Stimulated activated CD8-positive, alpha-beta memory T cell treated with anti-CD3 and anti-CD28 coated beads, Interleukin-7, amount 100 ng/mL, for 4 hours (primary cell): ENCODE data around the gene NIBAN1.
"Not testable (repeated sequence)": the region's sequence is repeated elsewhere in the genome, so short reads cannot be mapped to it uniquely, and the experiment has no call there.

Experiments used
- DNase-seq, 2 donors: peaks; one replicate each; pipeline ENCODE4 v3.0.0-alpha.2; 2020; ENCODE audit warnings: low read depth in 2 of 2

NIBAN1 gene

DNA sequence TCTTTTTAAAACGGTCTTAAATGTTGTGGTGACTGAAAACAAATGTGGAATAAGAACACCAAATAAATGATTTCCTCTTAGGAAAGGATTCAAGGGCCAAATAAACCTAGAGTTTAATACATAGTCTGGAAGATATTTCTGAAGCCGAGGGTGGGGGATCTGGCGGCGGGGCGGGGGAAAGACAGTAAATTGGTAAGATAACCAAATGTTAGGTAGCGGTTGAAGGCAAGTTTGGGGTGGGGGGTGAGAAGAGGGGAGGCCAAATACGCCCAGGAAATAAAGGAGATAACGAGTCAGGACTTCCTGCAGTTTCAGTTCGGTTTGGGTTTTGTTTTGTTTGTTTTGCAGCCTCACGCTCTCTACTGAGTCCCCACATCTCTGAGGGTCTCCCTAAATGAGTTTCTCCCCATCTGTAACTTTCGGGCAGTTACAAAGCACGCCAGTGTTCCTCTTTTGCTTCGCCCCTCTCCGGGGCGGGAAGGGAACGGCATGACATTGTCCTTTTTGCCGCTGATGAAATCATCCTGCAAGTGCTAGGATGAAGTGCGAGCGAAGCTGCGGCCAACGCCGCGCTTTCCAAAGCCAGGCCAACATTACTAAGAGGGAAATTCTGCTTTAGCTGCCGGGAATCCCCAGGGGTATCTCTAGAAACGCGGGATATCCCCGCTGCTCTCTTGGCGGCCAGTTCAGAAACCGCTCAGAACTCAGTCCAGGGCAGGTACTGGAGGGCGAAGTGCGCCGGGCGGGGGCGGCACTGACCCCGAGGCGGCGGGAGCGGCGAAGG, 844 bp downstream of the NIBAN1 start:
- DNase-seq: peak; percentile 19 to 45

DNA sequence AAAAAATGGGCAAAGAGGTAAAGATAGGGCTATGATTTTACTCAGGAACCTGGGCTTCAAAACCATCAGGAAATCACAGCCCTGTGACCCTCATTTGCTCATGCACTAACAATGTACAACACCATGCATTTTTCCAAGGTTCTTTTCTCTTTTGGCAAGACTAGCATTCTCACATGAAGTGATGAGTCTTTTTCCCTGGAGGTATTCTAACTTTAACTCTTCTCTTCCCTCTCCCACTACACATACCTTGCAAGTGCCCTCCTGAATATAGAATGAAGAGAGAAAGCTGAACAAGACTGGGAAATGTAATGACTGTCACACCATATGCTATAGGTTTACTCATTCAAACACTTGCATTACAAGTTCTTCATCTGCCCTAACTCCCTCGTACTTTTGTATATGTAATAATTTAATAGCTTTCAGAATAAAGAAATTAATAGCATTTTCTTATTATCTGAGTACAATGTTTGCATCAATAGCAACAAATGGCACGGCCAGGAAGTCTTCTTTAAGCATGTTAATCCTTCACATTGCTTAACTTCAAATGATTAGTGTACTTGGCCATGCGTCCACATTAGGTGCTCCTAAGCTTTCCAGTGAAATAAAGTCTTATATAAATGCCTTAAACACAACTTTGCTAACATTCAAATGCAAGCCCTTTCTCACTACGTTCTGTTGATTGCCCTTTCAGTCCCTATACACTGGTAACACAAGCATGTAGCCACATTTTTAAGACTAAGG, 1.8 kb downstream of the NIBAN1 start:
- DNase-seq: no peak

DNA sequence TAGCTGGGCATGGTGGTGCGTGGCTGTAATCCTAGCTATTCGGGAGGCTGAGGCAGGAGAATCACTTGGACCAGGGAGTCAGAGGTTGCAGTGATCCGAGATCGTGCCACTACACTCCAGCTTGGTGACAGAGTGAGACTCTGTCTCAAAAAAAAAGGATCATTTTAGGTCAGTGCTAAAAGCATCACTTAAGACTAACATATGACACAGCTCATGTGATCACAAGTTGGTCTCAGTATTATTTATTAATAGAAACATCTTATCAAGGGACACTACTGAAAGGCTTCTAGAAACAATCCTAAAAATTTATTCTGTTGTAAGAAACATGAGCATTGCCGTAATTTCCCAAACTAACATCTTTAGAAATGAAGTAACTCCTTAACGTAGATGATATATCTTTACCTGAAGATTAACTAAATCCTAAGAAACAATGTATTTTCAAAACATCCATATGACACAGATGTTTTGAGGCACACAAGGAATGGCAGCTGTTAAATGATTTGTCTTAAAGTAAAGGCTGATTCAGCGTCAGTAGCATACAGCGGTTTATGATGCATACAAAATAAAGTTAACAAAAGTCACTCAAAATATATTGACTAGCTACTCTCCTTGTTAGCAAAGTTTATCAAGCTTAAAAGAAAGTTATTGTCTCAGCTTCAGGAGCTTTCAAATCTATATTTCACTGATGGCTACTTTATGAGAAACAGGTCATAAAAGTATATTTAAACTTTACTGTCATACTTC, 2.6 kb downstream of the NIBAN1 start:
- DNase-seq: no peak

DNA sequence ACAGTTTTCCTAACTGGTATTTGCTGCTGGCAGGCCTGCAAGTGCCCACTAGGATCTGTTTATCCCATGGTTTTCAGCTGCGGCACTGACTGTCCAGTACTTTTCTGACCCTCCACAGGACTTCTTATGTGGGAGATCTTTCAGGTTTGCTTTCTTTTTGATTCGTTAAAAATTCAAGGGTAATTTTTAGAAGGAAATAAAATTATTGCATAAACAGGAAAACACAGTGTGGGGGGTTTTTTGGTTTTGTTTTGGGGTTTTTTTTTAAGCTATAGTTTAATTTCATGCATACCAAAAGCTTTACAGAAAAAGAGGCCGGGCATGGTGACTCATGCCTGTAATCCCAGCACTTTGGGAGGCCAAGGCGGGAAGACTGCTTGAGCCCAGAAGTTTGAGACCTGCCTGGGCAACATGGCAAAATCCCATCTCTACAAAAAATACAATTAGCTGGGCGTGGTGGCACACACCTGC, 3.6 kb downstream of the NIBAN1 start:
- no peak for DNase-seq

DNA sequence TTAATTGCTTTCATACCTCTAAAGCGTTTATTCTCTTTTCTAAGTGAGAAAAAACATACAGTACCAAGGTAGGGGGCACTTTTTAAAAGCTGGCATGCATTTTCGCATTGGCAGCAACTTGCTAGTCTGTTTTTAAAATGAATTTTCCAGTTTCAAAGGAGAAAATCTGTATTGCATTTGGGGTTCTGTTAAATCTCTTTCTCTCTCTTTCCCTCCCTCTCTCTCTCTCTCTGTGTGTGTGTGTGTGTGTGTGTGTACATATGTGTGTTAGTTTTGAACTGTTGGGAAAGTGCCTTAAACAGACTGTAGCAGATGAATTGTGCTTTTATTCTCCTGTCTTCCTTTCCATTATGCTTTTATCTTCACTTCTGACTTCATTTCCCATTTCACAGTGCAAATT, 7.3 kb downstream of the NIBAN1 start:
- no peak for DNase-seq

DNA sequence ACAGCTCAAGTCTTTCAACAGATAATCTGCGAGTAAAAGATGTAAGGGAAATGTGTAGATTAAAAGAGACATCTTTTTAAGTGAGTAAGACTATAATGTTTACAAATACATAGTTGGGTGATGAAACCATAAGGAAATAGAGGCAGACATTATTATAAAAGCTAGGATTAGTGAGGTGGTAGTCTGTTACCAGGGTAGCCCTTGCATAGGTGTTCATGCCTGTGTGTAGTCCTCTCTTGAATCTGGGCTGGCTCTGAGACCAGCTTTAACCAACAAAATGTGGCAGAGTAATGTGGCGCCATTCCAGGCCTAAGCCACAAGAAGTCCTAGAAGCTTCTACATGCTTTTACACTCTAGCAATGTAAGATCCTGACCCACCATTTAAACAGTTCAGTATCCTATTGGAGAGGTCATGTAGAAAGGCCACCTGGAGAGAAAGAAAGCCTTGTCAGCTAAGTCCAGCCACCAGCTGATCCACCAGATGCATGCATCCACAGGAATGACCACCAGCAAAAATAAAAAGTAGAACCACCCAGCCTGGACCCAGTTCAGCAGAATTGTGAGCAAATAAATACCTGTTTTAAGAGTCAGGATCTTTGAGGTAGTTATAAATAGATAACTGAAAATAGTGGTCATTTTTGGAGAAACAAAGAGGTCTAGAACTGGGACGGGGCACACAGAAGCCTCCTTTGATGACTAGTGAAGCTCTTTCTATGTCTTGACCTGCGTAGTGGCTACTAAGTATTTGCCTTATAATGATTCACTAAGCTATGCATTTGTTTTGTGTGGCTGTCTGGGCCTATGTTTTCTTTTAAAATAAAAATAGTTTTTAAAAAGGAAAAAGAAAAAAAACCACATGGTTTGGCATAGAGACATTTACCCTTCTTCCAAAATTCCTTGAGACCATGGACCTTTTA, 8.1 kb downstream of the NIBAN1 start:
- no peak for DNase-seq

DNA sequence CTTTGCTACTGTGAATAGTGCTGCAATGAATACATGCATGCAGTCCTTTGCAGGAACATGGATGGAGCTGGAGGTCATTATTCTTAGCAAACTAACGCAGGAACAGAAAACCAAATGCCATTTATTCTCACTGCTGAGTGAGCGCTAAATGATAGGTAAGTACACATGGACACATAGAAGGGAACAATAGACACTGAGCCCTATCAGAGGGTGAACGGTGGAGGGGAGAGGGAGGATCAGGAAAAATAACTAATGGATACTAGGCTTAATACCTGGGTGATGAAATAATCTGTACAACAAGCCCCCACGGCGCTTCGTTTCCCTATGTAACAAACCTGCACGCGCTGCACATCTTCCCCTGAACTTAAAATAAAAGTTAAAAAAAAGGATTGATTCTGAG, 8.9 kb downstream of the NIBAN1 start:
- DNase-seq: no peak

DNA sequence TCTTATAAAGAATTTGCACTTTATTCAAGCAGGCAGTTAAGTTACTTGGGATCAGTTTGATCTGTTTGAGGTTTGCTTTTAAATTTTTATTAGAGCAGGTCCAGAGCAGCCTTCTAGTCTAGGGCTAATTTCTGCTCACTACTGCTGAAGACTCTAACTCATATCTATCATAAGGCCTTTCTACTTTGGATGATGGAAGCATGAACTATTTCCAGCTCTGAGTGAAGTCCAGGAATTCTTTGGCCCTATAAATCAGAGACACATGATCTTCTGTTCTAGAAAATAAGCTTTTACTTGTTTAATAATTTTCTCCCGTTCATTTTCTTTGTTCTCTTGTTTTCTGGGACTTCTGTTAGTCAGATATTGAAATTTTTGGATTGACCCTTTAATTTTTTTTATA, 14.7 kb downstream of the NIBAN1 start:
- no peak for DNase-seq

DNA sequence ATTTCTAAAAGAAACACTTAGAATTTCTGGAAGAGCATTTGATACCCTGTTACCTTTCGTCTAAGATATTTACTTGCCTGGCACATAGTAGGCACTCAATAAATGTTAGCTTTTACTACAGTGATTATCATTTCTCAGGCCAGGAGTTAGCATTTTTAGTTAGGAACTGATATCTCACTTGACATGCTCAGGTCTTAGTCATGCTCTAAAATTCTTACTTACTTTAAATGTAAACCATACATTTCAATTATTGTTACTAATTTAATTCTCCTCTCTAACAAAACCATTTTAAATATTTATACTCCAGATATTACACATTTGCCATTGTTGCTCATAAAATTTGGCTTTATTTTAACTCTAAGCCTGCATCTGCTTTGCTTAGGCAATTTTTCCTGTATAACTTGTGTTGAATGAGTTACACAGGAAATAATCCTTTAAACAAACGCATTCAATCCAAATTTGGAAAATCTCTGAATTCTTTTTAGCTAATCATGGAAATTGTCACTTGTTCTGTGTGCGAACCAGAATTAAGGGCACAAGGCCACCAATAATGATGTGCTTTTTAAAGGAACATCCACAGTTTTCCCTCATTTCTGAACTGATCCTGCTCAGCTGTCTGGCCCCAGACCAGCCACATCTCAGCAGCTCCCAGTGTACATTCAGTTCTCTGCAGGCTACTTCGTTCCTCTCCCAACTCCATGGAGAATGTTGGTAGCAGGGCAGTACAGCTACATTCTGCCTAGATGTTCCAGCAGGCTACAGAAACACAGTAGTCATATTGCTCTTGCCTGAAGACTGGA, 15.6 kb downstream of the NIBAN1 start:
- DNase-seq: no peak

DNA sequence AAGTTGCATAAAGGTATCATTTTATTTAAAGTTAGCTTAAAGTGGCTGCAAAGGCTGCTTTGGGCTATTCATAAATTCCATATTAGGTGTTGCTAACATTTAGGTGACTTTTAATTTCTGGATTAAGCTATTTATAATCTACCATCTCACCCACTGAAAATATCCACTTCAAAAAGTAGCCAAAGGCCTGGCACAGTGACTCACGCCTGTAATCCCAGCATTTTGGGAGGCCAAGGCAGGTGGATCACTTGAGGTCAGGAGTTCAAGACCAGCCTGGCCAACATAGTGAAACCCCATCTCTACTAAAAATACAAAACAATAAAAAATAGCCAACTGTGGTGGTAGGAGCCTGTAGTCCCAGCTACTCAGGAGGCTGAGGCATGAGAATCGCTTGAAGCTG, 16.4 kb downstream of the NIBAN1 start:
- not testable (repeated sequence) for DNase-seq

DNA sequence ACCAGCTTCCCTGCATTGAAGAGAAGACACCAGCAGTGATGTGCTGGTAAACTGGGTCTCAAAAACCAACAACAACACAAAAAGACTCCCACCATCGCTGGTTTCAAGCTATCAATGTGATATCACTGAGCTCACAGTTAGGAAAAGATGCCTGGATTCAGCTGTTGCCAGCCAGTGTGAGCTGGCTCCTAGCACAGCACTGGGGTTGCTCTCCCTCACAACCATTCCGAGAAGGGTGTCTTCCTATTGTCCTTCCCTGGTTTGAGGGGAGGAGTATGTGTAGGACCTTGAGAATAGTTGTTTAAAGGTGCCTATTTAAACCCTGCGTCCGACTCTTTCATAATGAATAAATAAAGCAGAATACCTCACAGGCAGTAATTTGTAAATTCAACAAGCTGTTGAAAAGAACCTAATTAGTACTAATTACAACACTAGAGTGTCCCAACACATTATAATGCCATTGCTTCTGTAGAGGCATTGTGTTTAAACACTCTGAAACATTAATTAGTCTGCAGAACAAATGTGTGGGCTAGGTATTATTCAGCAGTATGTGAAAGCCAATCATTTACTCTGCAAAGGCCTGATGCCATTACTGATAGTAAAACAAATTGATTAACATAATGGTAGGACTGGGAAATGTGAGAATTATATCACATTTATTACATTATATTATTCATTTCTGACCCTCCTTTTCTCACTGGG, 17.2 kb downstream of the NIBAN1 start:
- DNase-seq: no peak

DNA sequence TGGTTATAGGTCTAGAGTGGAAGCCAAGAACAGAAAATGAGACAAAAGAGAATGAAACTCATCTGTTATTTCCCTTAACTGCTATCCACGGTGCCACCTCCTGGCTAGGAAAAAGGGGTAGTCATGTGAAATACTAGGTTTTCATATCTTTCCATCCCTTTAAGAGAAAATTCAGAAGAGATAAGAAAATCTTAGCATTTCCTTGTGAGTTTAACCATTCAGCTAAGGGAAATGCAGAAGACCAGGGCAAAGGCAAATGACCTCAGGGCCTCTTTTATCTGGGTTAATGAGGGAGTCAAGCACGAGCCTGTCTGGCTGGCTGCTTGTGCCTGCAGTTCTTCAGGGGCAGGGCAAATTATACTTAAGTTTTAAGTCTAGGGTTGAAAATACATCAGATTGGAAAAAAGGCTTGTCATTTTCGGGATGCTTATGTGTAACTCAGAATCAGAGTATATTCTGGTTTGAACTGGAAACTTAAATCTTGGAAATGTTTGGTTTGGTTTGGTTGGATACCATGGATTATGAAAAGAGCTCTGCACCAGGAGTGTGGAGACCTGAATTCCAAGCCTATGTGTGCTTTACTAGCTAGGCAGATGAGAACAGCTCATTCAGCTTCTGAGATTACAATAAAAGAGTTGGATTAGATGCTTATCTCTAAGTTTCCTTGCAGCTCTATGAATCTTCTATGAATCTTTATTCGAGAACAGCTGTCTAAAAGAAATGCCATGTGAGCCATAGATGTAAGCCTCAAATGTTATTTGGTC, 19.9 kb downstream of the NIBAN1 start:
- no peak for DNase-seq

DNA sequence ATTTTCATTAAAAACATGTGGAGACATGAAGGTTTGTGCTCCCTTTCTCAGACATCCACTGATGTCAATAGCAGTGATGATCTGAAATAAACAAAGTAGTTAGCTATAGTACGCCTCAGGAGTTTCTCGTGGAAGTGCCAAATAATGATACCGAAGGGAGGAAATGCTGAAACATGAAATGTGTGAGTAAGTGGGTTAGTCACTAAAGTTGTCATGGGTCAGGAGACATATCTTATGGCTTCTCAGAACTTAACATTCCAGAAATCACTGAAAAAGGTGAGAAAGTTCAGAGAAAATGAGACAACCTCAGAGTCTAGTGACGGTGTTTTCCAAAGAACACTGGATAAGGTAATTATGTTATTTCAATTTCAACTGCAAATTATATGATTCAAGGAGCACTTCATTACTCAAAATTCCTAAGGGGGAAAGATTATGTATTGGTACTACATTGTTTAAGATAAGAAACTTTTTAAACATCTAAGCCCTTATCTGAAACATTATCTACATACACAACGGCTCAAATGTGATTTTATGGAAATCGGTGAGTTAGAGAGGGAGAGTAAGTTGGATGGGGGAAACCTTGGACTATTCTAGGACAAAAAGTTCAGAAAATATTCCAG, 20.6 kb downstream of the NIBAN1 start:
- DNase-seq: no peak

DNA sequence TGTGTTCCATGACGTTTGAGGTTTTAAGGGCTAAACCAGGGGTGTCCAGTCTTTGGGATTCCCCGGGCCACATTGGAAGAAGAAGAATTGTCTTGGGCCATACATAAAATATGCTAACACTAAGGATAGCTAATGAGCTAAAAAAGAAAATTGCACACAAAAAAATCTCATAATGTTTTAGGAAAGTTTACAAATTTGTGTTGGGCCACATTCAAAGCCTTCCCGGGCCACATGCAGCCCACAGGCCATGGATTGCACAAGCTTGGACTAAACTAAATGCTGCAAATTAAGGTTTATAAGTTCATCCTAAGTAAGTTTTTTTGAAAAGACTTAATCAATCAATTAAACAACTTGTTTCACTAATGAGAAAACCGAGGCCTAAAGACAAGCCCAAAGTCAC, 21.9 kb downstream of the NIBAN1 start:
- no peak for DNase-seq

DNA sequence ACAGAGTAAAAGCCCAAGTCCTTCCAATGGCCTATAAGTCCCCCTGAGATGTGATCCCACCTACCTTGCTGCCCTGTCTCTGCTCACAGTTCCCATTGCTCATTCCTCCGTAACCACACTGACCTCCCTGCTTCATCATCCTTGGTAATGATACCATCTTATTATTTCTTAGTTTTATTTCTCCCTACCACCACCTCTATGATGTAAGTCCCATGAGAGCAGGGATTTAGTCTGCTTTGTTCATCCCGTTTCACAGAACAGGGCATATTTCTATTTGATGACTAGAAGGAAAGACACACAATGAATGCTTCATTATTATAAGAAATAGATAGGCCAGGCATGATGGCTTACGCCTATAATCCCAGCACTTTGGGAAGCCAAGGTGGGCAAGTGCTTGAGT, 22.5 kb downstream of the NIBAN1 start:
- DNase-seq: no peak

DNA sequence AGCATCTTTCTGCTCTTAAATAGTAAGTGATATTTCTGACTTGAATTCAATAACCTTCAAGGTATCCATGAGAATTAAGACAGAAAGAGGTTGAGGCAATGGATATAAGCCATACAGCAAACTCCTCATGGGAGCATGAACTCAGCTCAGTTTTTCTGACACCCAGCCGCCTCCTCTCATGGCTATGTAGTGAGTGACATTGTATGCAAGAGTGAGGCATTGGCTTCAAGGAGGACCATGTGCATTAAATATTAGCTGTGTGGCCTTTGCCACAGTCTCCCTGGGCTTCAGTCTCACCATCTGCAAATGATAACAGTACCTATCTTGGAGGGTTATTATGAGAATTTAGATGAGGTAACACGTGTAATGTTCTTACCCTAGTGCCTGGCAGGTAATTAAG, 23.4 kb downstream of the NIBAN1 start:
- DNase-seq: no peak

DNA sequence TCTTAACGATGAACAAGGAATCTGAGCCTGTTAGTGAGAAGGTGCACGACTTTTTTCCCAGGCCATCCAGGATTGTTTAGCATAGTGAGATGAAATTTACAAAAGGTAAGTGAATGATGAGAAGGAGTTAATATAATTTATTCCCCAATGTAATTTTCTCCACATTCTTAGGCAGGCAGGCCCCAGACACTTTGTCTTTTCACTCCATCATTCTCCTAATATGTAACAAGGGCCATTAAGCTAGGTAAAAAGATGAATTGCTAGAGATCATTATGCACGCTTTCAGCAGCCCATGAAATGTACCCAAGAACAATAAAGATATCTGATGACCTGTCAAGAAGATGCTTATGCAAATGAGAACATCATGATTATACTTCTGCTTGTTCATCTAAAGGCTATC, 24.1 kb downstream of the NIBAN1 start:
- no peak for DNase-seq

DNA sequence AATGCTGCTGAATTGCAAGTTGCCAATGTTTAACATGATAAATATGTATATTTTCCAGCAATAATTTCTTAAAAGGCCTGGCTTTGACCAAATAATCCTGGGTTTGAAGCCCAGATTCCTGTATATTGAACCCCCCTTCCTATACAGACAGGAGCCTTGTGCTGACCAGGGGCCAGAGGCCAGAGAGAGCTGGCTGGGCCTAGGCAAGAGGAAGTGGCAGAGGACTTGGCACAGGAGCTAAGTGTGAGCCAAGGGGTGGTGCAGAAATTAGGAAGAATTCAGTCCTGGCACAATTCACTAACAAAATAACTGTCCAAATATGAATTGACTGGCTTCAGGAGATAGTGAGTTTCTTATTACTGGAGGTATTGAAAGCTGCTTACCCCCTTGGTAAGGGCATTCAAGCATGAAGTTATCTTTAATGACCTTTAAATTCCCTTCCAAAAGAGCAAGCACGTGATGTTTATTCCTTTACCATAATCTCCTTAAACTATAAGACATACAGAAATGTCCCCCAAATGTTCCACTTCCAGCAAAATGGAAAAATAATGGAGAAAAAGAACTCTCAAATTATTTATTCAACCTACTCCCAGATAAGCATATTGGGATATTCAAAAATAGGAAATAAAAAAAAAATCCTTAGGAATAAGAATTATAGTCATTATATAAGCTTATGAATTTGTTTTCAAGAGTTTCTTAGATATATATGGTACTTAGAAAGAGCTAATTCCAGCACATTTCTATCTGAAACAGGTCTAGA, 26.6 kb downstream of the NIBAN1 start:
- no peak for DNase-seq
